H9 (cell line): ENCODE data around the gene ARHGAP22. TPM values are rescaled to one million over a fixed set of nuclear protein-coding genes. Genes with fewer than 3 reads are reported as not detected.

ENCODE experiments used
- DNase-seq: peaks from one replicate; pipeline ENCODE4 v3.0.0-alpha.2; 2017
- H2AFZ ChIP-seq: one replicate; pipeline ENCODE4 v1.6.1; 2013; ENCODE audit warnings: mild to moderate bottlenecking, low read length, control low read depth, moderate library complexity
- H2AK5ac ChIP-seq: 2 replicates; pipeline ENCODE4 v1.6.1; 2013; ENCODE audit warnings: low read length, control low read depth, mixed read lengths; ENCODE audit not compliant: insufficient read length
- H2BK120ac ChIP-seq: one replicate; pipeline ENCODE4 v1.6.1; 2013; ENCODE audit warnings: low read depth, mild to moderate bottlenecking, low read length, control low read depth, inconsistent platforms; ENCODE audit not compliant: poor library complexity, severe bottlenecking
- H2BK12ac ChIP-seq: 2 replicates; pipeline ENCODE4 v1.6.1; 2013; ENCODE audit warnings: low read length, control low read depth, mixed read lengths, low read depth; ENCODE audit not compliant: insufficient read length
- H2BK15ac ChIP-seq: 2 replicates; pipeline ENCODE4 v1.6.1; 2013; ENCODE audit warnings: low read depth, low read length, control low read depth
- H2BK20ac ChIP-seq: one replicate; pipeline ENCODE4 v1.6.1; 2013; ENCODE audit warnings: low read depth, mild to moderate bottlenecking, low read length, control low read depth, inconsistent platforms; ENCODE audit not compliant: poor library complexity, severe bottlenecking
- H2BK5ac ChIP-seq: 2 replicates; pipeline ENCODE4 v1.6.1; 2013; ENCODE audit warnings: low read length, control low read depth, mixed read lengths; ENCODE audit not compliant: insufficient read length
- H3K14ac ChIP-seq: 2 replicates; pipeline ENCODE4 v1.6.1; 2013; ENCODE audit warnings: low read length, control low read depth; ENCODE audit not compliant: insufficient read depth
- H3K18ac ChIP-seq: 2 replicates; pipeline ENCODE4 v1.6.1; 2013; ENCODE audit warnings: low read depth, mild to moderate bottlenecking, mixed read lengths, low read length, control low read depth; ENCODE audit not compliant: insufficient read length
- H3K23ac ChIP-seq: 2 replicates; pipeline ENCODE4 v1.6.1; 2013; ENCODE audit warnings: low read length, control low read depth, mixed read lengths, low read depth; ENCODE audit not compliant: insufficient read length
- H3K23me2 ChIP-seq: 2 replicates; pipeline ENCODE4 v1.6.1; 2013; ENCODE audit warnings: low read depth, mild to moderate bottlenecking, mixed read lengths, low read length, control low read depth; ENCODE audit not compliant: insufficient read length, poor library complexity, severe bottlenecking
- H3K27ac ChIP-seq: 2 replicates; pipeline ENCODE4 v1.5.1; 2013; ENCODE audit warnings: low read length, control low read depth, mixed read lengths, low read depth; ENCODE audit not compliant: insufficient read length
- H3K27me3 ChIP-seq: 2 replicates; pipeline ENCODE4 v1.6.1; 2013; ENCODE audit warnings: low read length, control low read depth, inconsistent platforms; ENCODE audit not compliant: insufficient read depth
- H3K4ac ChIP-seq: 2 replicates; pipeline ENCODE4 v1.6.1; 2013; ENCODE audit warnings: low read depth, mild to moderate bottlenecking, control low read depth, inconsistent platforms, low read length, moderate library complexity
- H3K4me1 ChIP-seq: 2 replicates; pipeline ENCODE4 v1.6.1; 2013; ENCODE audit warnings: low read length, control low read depth, inconsistent platforms; ENCODE audit not compliant: insufficient read depth
- H3K4me2 ChIP-seq: 2 replicates; pipeline ENCODE4 v1.6.1; 2013; ENCODE audit warnings: low read length, control low read depth, mixed read lengths; ENCODE audit not compliant: insufficient read length, insufficient read depth
- H3K56ac ChIP-seq: 2 replicates; pipeline ENCODE4 v1.6.1; 2013; ENCODE audit warnings: low read depth, mild to moderate bottlenecking, mixed read lengths, low read length, control low read depth; ENCODE audit not compliant: insufficient read length
- H3K79me1 ChIP-seq: 2 replicates; pipeline ENCODE4 v1.6.1; 2013; ENCODE audit warnings: low read depth, mild to moderate bottlenecking, moderate library complexity, low read length, control low read depth, inconsistent platforms; ENCODE audit not compliant: insufficient read depth, poor library complexity, severe bottlenecking
- H3K79me2 ChIP-seq: 2 replicates; pipeline ENCODE4 v1.6.1; 2013; ENCODE audit warnings: low read length, control low read depth, inconsistent platforms; ENCODE audit not compliant: insufficient read depth
- H3K9ac ChIP-seq: 2 replicates; pipeline ENCODE4 v1.6.1; 2013; ENCODE audit warnings: low read length, control low read depth, mixed read lengths; ENCODE audit not compliant: insufficient read length; ENCODE audit errors: extremely low read depth
- H3K9me3 ChIP-seq: one replicate; pipeline ENCODE4 v1.6.1; 2013; ENCODE audit warnings: low read depth, low read length, inconsistent platforms; ENCODE audit not compliant: control insufficient read depth
- H3T11ph ChIP-seq: one replicate; pipeline ENCODE4 v1.6.1; 2013; ENCODE audit warnings: mild to moderate bottlenecking, low read length, control low read depth, inconsistent platforms
- H4K20me1 ChIP-seq: one replicate; pipeline ENCODE4 v1.6.1; 2013; ENCODE audit not compliant: control insufficient read depth, insufficient read length, insufficient read depth
- H4K5ac ChIP-seq: 2 replicates; pipeline ENCODE4 v1.6.1; 2013; ENCODE audit warnings: low read depth, mild to moderate bottlenecking, mixed read lengths, low read length, control low read depth; ENCODE audit not compliant: insufficient read length
- H4K8ac ChIP-seq: replicated peaks from 2 replicates; pipeline ENCODE4 v1.6.1; 2013; ENCODE audit warnings: low read length, control low read depth, mixed read lengths, low read depth; ENCODE audit not compliant: insufficient read length
- H4K91ac ChIP-seq: 2 replicates; pipeline ENCODE4 v1.6.1; 2013; ENCODE audit warnings: low read depth, mild to moderate bottlenecking, moderate library complexity, mixed read lengths, low read length, control low read depth; ENCODE audit not compliant: insufficient read length
- H3K27ac Mint-ChIP-seq, 3 experiments: 2 replicates in 2 of 3; 3 replicates in 1 of 3; pipeline ENCODE4 v1.8.0; 2020 to 2021; ENCODE audit warnings: mixed read lengths in 3 of 3, mild to moderate bottlenecking in 1 of 3, moderate library complexity in 1 of 3
- H3K27me3 Mint-ChIP-seq: 2 replicates; pipeline ENCODE4 v1.8.0; 2021; ENCODE audit warnings: low read depth, mild to moderate bottlenecking, moderate library complexity, mixed read lengths
- H3K36me3 Mint-ChIP-seq, 3 experiments: 2 replicates in 2 of 3; 3 replicates in 1 of 3; pipeline ENCODE4 v1.8.0; 2020 to 2021; ENCODE audit warnings: low read depth in 3 of 3, mixed read lengths in 3 of 3; ENCODE audit not compliant: insufficient read depth in 1 of 3
- H3K4me1 Mint-ChIP-seq, 2 experiments: 2 replicates each; pipeline ENCODE4 v1.8.0; 2020; ENCODE audit warnings: mixed read lengths in 2 of 2
- H3K4me3 Mint-ChIP-seq, 2 experiments: 2 replicates in 1 of 2; 3 replicates in 1 of 2; pipeline ENCODE4 v1.8.0; 2020 to 2021; ENCODE audit warnings: mild to moderate bottlenecking in 2 of 2, mixed read lengths in 2 of 2, moderate library complexity in 1 of 2
- H3K9me3 Mint-ChIP-seq, 2 experiments: 2 replicates in 1 of 2; 3 replicates in 1 of 2; pipeline ENCODE4 v1.8.0; 2020; ENCODE audit warnings: mild to moderate bottlenecking in 2 of 2, mixed read lengths in 2 of 2, moderate library complexity in 1 of 2
- CTCF ChIP-seq: fragments of 200-600 bp; sonication (generic); conservative IDR thresholded peaks from 3 replicates; pipeline ENCODE4 v1.8.0; 2021; ENCODE audit warnings: antibody characterized with exemption, mild to moderate bottlenecking
- WGBS: extraction: QIAGEN DNeasy Blood & Tissue Kit; methylation state at CpG from one replicate; pipeline ENCODE4 v1.1.7; 2013; ENCODE audit warnings: missing lambda C conversion rate, low lambda C conversion rate, mixed read lengths; ENCODE audit not compliant: insufficient read length; ENCODE audit errors: extremely low coverage; 5-methylcytosine and 5-hydroxymethylcytosine counted together
- total RNA-seq: library from RNA; stranded (reverse); gene quantifications from 2 replicates; pipeline ENCODE4 v1.2.1, GENCODE V29; 2021

ARHGAP22 gene
- total RNA-seq, 1 experiment from 2014 or later = 7.4 TPM

DNA sequence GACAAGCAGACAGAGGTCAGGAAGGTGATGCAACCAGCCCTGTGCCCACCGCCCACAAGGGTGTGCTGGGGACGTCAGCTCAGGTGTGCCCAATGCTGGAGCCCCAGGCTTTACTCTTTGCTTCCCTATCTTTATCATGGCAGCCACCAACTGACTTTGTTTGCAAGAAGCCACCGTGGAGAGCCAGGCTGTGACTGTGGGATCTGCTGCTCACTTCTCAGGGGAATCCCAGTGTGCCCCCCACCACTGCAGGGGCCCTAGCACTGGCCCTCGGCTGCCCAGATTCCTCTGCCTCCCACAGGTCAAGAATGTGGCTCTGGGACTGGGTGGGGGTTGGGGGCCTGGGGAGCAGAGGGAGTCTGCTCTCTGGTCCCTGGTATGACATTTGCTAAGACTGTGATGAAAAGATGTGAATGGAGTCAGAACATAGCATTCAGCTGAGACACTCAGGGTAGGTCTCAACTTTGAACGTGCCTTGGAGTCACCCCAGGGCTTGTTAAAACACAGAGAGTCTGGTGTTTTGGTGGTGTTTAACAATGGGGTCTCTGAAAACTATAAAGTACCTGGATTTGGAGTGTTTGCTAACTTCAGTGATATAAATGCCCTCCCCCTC lies 47.3 kb downstream of the ARHGAP22 start:
- Mint-ChIP-seq H3K4me1 (peaks cover 5 to 26% of the 10 kb centered on the region in 2 experiments), H3K36me3 (no peaks in the 10 kb centered on the region), H3K27me3 (no peaks in the 10 kb centered on the region; the same call in none of the 2 replicates), H3K4me3 (no peak overlapping the region), H3K27ac (no peak overlapping the region), H3K9me3 (peaks cover 0 to 2% of the 10 kb centered on the region in 2 experiments; a peak in 1 of 5 replicates)
- Histone ChIP-seq H3K79me1 (no peaks in the 10 kb centered on the region), H3K14ac (no peak overlapping the region), H3K23me2 (no peaks in the 10 kb centered on the region), H3K27ac (no peak overlapping the region), H2AK5ac (no peak overlapping the region), H4K91ac (no peak overlapping the region), H2AFZ (no peak overlapping the region), H3K4me1 (no peaks in the 10 kb centered on the region), H3K9ac (no peak overlapping the region), H3K27me3 (no peaks in the 10 kb centered on the region), H3K56ac (no peak overlapping the region), H4K5ac (no peak overlapping the region), H2BK12ac (no peak overlapping the region), H3K9me3 (no peaks in the 10 kb centered on the region), H3K23ac (no peak overlapping the region), H2BK5ac (no peak overlapping the region), H4K20me1 (no peaks in the 10 kb centered on the region), H3K4me2 (no peak overlapping the region), H3T11ph (no peak overlapping the region), H3K18ac (no peak overlapping the region), H3K4ac (no peak overlapping the region), H2BK120ac (no peak overlapping the region), H2BK20ac (no peak overlapping the region), H3K79me2 (no peaks in the 10 kb centered on the region), H2BK15ac (no peak overlapping the region), H4K8ac (no peak overlapping the region)
- no CpG with 5 or more reads among the region's 5 CpGs for WGBS
- no peak for DNase-seq
- TF ChIP-seq CTCF = no peak
